HG02678 (cell line): ENCODE results near the gene PILRB.
"Not testable (repeated sequence)": the region's sequence is repeated elsewhere in the genome, so short reads cannot be mapped to it uniquely, and the experiment has no call there.

Source experiments
- ATAC-seq: cut with Tn5 transposase; IDR thresholded peaks from one replicate; pipeline ENCODE4 v1.9.1; 2021; ENCODE audit warnings: mild to moderate bottlenecking, moderate library complexity; ENCODE audit not compliant: unreplicated experiment

PILRB gene

DNA sequence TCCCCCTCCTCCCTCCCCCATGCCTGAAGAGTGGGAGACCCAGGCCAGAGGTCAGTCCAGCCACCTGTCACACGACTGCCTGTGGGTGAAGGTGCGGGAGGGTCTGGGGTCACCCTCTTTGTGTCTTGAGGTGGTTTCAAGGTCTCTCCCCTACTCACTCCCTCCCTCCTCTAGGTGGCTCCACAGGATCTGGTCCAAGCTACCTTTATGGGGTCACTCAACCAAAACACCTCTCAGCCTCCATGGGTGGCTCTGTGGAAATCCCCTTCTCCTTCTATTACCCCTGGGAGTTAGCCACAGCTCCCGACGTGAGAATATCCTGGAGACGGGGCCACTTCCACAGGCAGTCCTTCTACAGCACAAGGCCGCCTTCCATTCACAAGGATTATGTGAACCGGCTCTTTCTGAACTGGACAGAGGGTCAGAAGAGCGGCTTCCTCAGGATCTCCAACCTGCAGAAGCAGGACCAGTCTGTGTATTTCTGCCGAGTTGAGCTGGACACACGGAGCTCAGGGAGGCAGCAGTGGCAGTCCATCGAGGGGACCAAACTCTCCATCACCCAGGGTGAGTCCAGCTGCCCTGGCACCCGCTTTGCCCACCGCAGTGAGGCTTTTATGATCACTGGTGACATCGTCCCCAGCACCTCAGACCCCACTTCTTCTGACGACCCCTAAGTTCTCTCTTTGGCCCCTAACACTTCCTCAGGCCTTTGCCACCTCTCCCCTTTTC is 16.1 kb downstream of the PILRB start:
- ATAC-seq, result not testable (repeated sequence)

DNA sequence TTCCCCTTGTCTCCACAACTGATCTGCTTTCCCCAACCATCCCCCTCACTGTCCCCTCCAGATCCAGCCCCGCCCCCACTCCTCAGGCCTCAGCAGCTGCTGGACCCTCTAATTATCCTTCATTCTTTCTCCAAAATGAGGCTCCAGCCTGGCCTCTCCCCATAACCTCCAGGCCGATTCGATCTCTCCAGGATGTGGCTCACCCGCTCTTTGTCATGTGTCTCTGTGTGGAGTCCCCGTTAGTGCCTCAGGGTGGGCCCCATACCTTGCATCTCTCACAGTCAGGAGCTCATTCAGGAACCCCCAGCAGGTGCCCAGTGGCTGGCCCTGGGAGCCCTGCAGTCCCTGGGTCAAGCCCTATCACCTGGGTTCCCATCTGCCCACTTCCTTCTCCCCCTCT is 16.7 kb downstream of the PILRB start:
- ATAC-seq, result no peak

DNA sequence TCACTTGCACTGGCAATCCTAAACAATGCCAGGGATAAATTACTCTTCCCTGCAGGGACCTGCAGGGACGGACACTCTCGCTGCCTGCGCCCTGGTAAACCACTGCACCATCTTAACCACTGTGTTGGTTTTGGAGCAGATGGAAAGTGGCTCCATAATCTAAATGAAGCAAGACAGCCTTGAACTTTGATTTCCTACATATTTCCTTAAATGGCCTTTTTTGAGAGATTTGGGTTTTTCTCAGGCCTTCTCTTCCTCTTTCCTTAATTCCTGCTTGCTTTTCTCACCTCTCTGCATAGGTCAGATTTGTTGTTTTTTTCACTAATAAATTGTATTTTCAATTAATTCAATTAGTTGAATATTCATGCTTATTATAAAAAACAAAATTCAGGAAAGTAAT is 18.1 kb downstream of the PILRB start:
- no peak for ATAC-seq

DNA sequence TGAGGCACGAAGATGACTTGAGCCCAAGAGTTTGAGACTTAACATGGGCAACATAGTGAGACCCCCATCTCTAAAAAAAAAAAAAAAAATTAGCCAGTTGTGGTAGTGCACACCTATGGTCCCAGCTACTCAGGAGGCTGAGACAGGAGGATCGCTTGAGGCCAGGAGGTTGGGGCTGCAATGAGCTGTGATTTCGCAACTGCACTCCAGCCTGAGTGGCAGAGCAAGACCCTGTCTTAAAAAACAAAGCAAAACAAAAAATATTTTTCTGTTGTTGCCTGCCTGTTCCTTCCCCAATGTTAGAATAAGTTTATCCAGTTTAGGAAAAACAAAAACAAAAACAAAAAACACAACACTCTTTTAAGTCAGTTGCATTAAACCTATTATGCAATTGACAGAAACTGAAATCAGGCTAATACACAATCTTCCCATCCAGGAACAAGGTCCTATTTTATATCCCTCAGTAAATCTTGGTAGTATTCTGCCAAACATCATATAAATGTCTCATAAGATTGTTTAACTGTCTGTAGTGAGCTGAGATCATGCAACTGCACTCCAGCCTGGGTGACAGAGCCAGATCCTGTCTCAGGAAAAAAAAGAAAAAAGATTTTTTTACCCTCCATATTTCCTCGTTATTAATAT is 20.3 kb downstream of the PILRB start:
- ATAC-seq, result no peak

DNA sequence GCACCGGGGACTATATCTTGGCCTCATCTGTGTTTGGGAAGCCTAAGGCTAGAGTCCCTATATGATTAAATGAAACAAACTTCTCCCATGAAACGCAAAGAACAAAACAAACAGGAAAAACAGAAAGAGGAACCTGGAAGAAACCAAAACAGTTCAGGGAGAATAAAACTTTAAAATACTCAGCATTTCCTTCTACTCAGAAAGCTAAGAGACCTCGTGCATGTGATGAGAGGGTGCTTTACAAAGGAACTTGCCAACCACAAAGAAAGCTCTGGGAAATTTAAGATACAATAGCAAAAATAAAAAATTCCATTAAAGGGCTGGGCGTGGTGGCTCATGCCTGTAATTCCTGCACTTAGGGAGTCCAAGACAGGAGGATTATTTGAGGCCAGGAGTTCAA is 22.3 kb downstream of the PILRB start:
- ATAC-seq, result no peak

DNA sequence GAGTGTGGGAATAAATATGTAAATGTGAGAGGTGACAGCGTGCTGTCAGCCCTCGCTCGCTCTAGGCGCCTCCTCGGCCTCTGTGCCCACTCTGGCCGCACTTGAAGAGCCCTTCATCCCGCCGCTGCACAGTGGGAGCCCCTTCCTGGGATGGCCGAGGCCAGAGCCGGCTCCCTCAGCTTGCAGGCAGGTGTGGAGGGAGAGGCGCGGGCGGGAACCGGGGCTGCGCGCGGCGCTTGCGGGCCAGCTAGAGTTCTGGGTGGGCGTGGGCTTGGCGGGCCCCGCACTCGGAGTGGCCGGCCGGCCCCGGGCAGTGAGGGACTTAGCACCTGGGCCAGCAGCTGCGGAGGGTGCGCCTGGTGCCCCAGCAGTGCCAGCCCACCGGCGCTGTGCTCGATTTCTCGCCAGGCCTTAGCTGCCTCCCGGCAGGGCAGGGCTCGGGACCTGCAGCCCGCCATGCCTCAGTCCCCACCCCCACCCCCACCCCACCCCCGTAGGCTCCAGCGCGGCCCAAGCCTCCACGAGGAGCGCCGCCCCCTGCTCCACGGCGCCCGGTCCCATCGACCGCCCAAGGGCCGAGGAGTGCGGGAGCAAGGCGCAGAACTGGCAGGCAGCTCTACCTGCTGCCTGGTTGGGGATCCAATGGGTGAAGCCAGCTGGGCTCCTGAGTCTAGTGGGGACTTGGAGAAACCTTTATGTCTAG is 23.8 kb downstream of the PILRB start:
- ATAC-seq, result not testable (repeated sequence)

DNA sequence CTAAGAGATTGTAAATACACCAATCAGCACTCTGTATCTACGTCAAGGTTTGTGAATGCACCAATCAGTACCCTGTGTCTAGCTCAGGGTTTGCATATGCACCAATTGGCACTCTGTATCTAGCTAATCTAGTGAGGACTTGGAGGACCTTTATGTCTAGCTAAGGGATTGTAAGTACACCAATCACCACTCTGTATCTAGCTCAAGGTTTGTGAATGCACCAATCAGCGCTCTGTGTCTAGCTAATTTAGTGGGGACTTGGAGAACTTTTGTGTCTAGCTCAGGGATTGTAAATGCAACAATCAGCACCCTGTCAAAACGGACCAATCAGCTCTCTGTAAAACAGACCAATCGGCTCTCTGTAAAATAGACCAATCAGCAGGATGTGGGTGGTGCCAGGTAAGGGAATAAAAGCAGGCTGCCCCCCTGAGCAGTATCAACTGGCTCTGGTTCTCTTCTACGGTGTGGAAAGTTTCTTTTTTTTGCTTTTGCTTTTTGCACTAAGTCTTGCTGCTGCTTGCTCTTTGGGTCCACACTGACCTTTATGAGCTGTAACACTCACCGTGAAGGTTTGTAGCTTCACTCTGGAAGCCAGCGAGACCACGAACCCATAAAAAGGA is 24.4 kb downstream of the PILRB start:
- not testable (repeated sequence) for ATAC-seq

DNA sequence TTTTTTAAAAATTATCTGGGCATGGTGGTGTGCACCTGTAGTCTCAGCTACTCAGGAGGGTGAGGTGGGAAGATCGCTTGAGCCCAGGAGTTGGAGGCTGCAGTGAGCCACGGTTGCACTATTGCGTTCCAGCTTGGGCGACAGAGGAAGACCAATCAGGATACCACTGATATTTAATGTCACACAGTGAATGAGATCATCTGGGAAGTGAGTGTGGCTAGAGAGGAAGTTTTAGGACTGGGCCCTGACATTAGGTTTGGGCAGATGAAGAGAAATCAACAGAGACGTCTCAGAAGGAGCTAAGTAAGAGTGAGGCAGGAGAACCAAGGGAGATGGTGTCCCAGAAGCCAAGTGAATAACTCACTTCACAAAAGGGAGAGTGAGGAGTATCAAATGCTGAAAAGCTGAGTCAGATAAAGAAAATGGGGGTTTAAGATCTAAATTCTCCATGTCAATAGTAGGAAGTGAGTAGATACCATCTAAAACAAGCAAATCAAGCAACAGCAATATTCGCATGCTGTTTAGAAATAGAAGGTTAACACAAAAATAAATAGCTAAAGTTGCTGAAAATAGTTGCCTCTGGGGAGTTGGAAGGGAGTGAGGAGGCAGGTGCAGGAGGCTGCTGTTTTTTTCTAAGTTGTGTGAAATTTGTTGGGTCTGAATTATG is 26.8 kb downstream of the PILRB start:
- ATAC-seq, result no peak

DNA sequence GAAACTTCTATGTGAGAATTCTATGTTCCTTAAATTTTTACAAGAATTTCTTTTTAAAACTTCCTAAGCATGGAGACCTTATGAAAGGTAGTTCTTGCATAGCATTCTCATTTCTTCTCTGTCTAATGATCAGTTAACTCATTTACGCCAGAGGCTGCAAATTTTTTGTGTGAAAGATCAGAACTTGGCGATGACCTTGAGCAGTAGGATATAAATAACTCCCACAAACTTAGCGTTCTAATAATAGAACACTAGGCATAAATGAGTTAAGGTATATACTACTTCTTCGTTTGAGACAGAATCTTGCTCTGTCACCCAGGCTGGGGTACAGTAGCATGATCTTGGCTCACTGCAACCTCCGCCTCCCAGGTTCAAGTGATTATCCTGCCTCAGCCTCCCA is 29.0 kb downstream of the PILRB start:
- no peak for ATAC-seq

DNA sequence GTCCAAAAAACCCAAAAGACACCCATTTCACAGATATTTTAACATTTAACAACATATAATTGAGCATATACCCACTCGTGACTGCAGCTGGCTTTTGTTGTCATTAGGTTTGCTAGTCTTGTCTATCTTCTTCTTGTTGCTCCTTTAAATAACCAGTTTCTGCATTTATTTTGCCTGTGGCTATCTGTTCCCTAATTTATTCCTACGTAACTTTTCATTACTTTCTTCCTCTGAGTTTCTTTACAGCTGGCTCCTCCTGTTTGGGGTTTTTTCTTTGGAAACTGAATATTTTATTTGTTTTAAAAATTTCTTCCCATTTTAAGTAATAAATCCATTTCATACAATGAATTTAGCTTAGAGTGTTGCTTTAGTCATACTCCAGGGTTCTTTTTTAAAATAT is 29.8 kb downstream of the PILRB start:
- ATAC-seq, result no peak

DNA sequence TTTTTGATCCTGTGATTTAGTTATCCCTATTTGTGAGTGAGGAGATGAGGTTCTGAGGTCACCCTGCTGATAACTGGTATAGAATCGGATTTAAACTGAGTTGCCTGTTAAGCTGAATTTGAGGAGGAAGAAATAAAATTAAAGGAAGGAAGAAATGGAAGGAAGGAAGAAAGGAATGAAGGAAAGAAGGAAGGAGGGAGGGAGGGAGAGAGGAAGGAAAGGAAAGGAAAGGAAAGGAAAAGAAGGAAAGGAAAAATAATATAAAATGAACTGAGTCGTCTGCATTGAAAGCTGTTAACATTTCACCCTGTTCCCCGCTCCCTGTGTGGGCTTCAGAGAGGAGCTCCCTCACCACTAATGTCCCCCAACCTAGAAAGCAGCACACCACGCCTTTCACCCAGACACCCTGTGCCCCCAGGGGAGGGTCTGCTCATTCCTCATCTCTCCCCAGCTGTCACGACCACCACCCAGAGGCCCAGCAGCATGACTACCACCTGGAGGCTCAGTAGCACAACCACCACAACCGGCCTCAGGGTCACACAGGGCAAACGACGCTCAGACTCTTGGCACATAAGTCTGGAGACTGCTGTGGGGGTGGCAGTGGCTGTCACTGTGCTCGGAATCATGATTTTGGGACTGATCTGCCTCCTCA is 31.6 kb downstream of the PILRB start:
- ATAC-seq, result no peak

DNA sequence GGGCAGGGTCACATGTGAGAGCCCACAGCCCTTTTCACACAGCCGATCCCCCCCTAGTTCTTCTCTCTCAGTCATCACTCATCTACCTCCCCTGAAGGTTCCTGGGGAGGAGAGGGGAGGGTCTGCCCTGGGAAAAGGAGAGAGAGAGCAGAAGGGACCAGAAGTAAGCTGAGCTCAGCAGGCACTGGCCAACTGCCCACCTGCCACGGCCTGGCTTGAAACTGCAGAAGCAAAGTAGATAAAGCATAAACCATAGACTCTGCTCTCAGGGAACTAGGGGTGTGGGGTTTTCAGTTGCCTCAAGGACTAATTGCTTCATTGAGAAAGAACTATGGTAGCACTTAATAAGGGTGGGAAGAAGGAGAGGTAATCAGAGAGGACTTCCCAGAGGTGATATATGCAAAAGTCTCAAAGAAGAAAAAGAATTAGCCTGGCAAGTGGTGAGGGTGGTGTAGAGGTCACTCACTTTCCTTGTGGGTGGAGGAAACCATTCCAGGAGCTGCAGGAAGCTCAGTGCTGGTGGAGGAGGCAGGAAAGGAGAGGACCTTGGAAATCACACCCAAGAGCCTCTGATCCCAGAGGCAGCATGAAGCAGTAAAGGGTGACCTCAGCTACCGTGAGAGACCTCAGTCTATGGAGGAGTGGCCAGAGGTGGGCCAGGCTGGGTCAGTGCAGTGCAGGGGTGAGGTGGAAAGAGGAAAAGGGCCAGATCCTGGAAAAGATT is 32.5 kb downstream of the PILRB start:
- no peak for ATAC-seq

DNA sequence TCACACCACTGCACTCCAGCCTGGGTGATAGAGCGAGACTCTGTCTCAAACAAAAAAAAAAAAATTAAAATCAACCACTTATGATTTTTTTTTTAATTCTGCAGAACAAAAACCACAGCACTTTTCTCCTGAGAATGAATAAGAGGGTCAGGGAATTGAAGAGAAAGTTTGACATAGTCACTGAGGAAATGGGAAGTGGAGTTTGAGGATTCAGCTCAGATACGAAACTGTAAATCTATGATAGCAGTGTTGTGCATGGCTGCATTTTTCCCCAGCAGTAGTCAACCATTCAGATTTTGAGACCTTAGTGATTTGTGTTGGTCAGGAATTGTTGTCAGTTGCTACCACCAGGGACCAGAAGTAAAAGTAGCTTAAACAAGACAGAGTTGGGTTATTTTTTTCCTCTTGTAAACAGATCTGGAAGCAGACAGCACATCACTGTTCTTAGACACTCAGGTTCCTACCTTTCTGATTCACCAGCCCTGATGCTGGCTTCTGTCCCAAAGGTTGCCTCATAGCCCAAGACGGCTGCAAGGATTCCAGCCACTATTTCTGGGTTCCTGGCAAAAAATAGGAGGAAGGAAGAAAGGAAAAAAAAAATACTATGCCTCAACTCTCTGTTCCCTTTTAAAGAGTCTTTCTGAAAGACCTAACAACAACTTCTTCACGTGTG is 35.5 kb downstream of the PILRB start:
- ATAC-seq, result no peak

DNA sequence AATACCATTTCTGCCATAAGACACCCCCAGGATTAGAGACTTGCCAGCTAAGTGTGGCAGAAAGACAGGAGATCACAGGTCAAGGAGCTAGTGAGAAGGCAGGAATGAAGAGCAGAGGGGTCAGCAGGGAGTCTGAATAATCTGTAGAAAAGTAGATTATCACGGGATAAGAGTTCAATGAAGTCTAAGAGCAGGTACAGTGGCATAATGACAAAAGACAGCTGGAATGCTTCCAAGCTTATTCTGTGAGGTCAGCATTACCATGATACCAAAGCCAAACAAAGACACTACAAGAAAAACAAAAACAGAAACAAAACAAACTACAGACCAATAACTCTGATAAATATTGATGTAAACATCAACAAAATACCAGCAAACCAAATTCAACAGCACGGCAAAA is 36.2 kb downstream of the PILRB start:
- no peak for ATAC-seq

DNA sequence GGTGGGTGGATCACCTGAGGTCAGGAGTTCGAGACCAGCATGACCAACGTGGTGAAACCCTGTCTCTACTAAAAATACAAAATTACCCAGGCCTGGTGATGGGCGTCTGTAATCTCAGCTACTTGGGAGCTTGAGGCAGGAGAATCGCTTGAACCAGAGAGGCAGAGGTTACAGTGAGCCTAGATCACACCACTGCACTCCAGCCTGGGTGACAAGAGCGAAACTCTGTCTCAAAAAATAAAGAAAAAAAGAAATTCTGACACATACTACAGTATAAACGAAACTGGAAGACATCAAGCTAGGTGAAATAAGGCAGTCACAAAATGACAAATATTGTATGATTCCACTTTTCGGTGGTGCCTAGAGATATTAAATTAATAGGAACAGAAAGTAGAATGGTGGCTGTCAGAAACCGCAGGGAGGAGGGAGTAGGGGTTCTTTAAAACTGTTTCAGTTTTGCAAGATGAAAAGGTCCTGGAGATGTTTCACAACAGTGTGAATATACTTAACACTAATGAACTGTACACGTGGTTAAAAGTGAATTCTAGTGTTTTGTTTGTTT is 38.6 kb downstream of the PILRB start:
- ATAC-seq, result peak; percentile 89

DNA sequence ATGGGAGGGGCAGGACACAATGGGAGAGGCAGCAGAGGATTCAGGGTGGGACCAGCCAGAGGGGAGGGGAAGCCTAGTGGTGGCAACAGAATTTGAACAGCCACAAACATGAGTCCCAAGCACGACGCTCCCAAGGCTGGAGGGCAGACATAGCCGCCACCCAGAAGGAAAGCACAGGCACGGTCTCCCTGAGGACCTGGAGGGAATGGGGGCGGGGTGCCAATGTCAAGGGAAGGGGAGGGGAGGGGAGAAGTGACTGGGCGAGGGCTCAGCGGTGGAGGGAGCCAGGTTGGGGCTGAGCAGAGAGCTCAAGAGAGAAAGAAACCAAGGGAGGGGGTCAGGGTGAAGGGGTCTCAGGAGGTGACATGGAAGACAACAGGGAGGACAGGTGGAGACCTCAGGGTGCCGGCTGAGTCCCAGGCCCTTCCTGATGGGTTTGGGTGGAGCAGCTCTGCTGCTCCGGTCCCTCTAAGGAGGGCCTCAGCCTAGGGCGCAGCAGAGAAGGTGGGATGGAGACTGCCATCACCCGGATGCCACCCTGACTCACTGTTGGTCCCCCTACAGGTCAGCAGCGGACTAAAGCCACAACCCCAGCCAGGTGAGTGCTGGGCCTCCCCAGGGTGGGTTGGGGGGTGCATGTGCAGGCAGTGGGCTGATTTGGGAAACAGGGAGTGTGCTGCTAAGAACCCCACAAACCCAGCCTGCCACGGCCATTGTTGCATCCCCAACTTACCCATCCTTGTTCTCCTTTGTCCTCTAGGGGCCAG is 39.6 kb downstream of the PILRB start:
- ATAC-seq, result no peak

DNA sequence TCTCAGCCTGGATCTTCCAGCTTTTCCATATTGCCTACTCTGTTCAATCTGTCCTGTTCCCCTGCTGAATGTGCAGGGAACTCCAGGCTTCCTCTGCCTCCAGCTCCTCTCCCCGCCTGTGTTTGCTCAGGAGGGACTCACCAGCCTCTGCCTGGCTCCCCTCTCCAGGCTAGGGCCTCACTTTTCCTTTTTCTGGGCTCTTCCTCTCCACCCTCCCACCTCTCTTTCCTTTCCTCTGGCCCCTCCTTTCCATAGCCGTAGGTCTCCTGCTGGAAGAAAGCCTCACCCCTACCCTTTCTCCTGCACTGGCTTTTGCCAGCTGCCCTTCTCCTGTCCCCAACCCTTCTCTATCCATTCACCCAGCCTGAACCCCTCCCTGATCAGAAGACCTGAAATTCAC is 40.3 kb downstream of the PILRB start:
- no peak for ATAC-seq

DNA sequence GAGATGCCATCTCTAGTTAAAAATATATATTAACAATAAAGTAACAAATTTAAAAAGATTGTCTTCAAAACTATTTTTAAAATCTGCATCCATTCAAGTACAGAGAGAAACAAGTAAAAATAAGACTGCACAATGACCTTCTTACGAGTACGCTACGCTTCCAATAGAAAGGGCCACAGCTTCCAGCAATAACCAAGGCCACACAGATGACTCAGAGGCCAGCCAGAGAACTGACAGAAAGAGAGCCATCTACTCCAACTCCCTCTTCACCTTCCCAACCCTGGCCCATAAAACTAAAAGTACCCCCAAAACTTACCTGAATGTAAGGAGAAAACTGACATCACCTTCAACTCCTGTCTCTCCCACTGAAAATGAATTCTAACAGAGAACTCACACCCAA is 42.1 kb downstream of the PILRB start:
- no peak for ATAC-seq
